ENCODE measurements around the gene RSPRY1. TPM values are rescaled to one million over a fixed set of nuclear protein-coding genes. Genes with fewer than 3 reads are reported as not detected.
A peak's percentile ranks its signal among the peaks of the same experiment; 100 is the strongest.

RSPRY1 gene
- total and polyA plus RNA-seq, 12 donors: 7.7 to 43.5 (median 25.5) TPM

DNA sequence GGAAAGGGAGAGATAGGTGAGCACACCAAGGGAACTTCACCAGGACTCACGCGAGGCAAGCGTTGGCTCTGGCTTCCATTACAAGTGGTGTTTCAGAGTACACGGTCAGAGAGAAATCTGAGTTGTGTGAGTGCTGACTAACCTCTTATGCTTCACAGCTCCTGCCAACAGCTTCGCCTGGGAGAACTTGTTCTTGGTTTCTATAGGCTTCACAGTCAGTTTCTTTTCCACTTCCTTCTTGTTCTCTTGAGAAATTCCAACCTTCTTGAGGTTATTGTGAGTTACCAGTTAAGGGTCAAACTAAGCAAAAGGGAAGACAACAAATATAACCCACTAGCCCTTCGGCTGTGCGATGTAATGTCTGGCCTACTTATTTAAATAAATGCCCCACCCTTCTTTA, 19.2 kb upstream of the RSPRY1 start:
- H3K27ac ChIP-seq: peak overlapping the region in 1 of 5 donors; percentile 40
- TF ChIP-seq POLR2A (IDR thresholded peaks at IDR 0.05): no peak
- TF ChIP-seq, protein P1, sequence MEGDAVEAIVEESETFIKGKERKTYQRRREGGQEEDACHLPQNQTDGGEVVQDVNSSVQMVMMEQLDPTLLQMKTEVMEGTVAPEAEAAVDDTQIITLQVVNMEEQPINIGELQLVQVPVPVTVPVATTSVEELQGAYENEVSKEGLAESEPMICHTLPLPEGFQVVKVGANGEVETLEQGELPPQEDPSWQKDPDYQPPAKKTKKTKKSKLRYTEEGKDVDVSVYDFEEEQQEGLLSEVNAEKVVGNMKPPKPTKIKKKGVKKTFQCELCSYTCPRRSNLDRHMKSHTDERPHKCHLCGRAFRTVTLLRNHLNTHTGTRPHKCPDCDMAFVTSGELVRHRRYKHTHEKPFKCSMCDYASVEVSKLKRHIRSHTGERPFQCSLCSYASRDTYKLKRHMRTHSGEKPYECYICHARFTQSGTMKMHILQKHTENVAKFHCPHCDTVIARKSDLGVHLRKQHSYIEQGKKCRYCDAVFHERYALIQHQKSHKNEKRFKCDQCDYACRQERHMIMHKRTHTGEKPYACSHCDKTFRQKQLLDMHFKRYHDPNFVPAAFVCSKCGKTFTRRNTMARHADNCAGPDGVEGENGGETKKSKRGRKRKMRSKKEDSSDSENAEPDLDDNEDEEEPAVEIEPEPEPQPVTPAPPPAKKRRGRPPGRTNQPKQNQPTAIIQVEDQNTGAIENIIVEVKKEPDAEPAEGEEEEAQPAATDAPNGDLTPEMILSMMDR (IDR thresholded peaks at IDR 0.05): no peak
- WGBS, 4 donors: 80 to 88% (median 83%) methylated on average over 7 of the region's 7 CpGs
- no peaks in the 10 kb centered on the region for H3K27me3 ChIP-seq
- DNase-seq: peak in 1 of 7 donors; percentile 21
- intact Hi-C loops (cut with DNase I): no loop called here
- H3K9me3 ChIP-seq (replicated peaks in 1 of 3): no peaks in the 10 kb centered on the region
- H3K4me1 ChIP-seq (replicated peaks in 1 of 2): peaks cover 0 to 19% of the 10 kb centered on the region in 2 donors
- peaks cover 0 to 76% of the 10 kb centered on the region in 2 donors for H3K36me3 ChIP-seq (replicated peaks in 1 of 2)
- no peak overlapping the region for H3K4me3 ChIP-seq

DNA sequence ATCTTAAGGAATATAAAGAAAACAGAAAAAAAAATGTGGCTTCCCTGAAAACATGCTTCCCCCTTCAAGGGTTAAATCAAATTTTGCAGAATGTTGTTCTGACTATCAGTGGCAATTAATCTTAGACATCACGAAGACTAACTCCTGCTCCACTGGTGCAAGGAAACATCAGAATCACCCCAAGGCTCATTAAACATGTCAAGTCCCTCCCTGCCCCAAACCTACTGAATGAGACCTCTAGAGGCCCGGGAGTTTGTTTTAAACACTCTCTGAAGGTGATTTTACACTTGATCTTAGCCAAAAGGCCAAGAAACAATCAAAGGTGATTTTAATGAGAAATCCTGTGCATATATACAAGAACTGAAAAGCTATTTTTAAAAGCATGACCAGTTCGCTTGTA, 18.6 kb upstream of the RSPRY1 start:
- Histone ChIP-seq H3K27ac (no peak overlapping the region), H3K27me3 (no peaks in the 10 kb centered on the region), H3K4me1 (replicated peaks in 1 of 2) (peaks cover 0 to 19% of the 10 kb centered on the region in 2 donors), H3K4me3 (no peak overlapping the region), H3K9me3 (replicated peaks in 1 of 3) (no peaks in the 10 kb centered on the region), H3K36me3 (replicated peaks in 1 of 2) (peaks cover 0 to 76% of the 10 kb centered on the region in 2 donors)
- TF ChIP-seq, protein P1 (IDR thresholded peaks at IDR 0.05): no peak
- no peak for TF ChIP-seq POLR2A (IDR thresholded peaks at IDR 0.05)
- DNase-seq: no peak
- intact Hi-C loops (cut with DNase I): no loop called here
- WGBS, 4 donors: 58 to 66% (median 60%) methylated on average over 3 of the region's 3 CpGs

DNA sequence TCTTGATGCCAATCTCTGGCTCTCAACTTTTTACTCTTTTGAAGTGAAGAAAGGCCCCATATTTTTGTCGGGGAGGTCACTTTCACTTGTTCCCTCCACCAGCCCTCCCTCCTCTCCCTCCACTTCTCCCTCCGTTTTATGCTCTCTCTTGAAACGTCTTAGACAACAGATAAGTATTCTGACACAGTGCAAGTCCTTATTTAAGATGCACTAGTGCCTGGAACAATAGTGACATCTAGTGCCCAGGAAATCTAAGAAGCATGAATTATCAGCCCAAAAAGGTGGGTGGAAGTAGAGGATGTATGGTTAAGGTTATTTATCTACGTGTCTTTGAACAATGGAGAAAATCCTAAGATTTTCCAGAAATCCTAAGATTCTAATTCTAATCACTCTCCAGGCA, 18.2 kb upstream of the RSPRY1 start:
- no peaks in the 10 kb centered on the region for H3K9me3 ChIP-seq (replicated peaks in 1 of 3)
- intact Hi-C loops (cut with DNase I): no loop called here
- H3K27ac ChIP-seq: no peak overlapping the region
- 15 to 20% (median 16%) methylated on average over 4 of the region's 4 CpGs for WGBS, 4 donors
- H3K36me3 ChIP-seq (replicated peaks in 1 of 2): peaks cover 0 to 76% of the 10 kb centered on the region in 2 donors
- H3K4me1 ChIP-seq (replicated peaks in 1 of 2): peaks cover 0 to 19% of the 10 kb centered on the region in 2 donors
- TF ChIP-seq, protein P1 (IDR thresholded peaks at IDR 0.05): peak in 5 of 6 experiments; percentile 38 to 70 (median 58)
- no peak for TF ChIP-seq POLR2A (IDR thresholded peaks at IDR 0.05)
- no peaks in the 10 kb centered on the region for H3K27me3 ChIP-seq
- no peak for DNase-seq
- H3K4me3 ChIP-seq: no peak overlapping the region

DNA sequence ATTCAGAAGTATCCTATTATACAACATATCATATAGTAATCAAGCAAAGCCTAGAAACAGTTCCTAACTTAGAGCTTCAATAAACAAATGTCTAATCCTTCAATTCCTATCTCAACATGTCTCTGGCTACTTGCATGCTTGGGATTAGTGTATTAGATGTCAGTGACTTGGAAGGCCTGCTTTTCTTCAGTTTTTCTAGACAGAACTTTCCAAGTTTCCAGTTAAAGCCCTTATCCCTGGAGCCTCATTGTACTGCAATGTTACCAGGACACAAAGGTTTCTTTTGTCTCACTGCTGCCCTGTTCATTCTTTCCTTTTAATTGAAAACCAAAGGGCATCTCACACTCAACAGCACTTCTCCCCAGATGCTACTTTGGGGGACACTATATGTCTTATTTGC, 16.8 kb upstream of the RSPRY1 start:
- TF ChIP-seq POLR2A (IDR thresholded peaks at IDR 0.05): no peak
- TF ChIP-seq, protein P1 (IDR thresholded peaks at IDR 0.05): no peak
- DNase-seq: no peak
- H3K9me3 ChIP-seq (replicated peaks in 1 of 3): no peaks in the 10 kb centered on the region
- H3K36me3 ChIP-seq (replicated peaks in 1 of 2): peaks cover 0 to 69% of the 10 kb centered on the region in 2 donors
- H3K4me3 ChIP-seq: no peak overlapping the region
- peaks cover 0 to 19% of the 10 kb centered on the region in 2 donors for H3K4me1 ChIP-seq (replicated peaks in 1 of 2)
- no peak overlapping the region for H3K27ac ChIP-seq
- H3K27me3 ChIP-seq: no peaks in the 10 kb centered on the region
- intact Hi-C loops (cut with DNase I): no loop called here

Data from adrenal gland (tissue), 12 donors.